H1 (cell line): ENCODE results near the gene RAD23B. TPM values are rescaled to one million over a fixed set of nuclear protein-coding genes. Genes with fewer than 3 reads are reported as not detected.

Source experiments
- CTCF ChIA-PET: fragments of 300-600 bp; sonication (Branson Sonifier 250); formaldehyde crosslinking; loops from one replicate; lab custom pipeline; 2021; ENCODE audit not compliant: partially characterized antibody; lab: Charles Lee
- POLR2A ChIA-PET: fragments of 300-600 bp; sonication (Branson Sonifier 250); formaldehyde crosslinking; loops from one replicate; lab custom pipeline; 2021; ENCODE audit warnings: inconsistent platforms; ENCODE audit not compliant: partially characterized antibody; lab: Charles Lee
- DNase-seq, 2 experiments: peaks; one replicate each; pipeline versions ENCODE4 v3.0.0 to v3.0.0-alpha.2; 2010 to 2022; ENCODE audit warnings: low spot score in 2 of 2, low read depth in 1 of 2, mixed read lengths in 1 of 2
- FAIRE-seq: peaks from 2 replicates; lab custom pipeline; 2011; peaks lifted over from hg19 to GRCh38; lab: Jason Lieb, UNC
- H2AFZ ChIP-seq: 2 replicates; pipeline ENCODE4 v1.8.1; 2012; ENCODE audit warnings: low read length, inconsistent platforms
- H2AK5ac ChIP-seq: 2 replicates; pipeline ENCODE4 v1.6.1; 2013; ENCODE audit warnings: low read depth, low read length
- H2BK120ac ChIP-seq: replicated peaks from 2 replicates; pipeline ENCODE3; 2013; ENCODE audit warnings: low read depth, low read length, inconsistent platforms
- H2BK12ac ChIP-seq: 2 replicates; pipeline ENCODE4 v1.6.1; 2013; ENCODE audit warnings: low read depth, low read length
- H2BK15ac ChIP-seq: 2 replicates; pipeline ENCODE4 v1.6.1; 2013; ENCODE audit warnings: low read length
- H2BK20ac ChIP-seq: 2 replicates; pipeline ENCODE4 v1.6.1; 2013; ENCODE audit warnings: low read length
- H2BK5ac ChIP-seq: 2 replicates; pipeline ENCODE4 v1.6.1; 2013; ENCODE audit warnings: low read depth, low read length
- H3K14ac ChIP-seq: 2 replicates; pipeline ENCODE4 v1.6.1; 2013; ENCODE audit warnings: inconsistent platforms; ENCODE audit not compliant: insufficient read length
- H3K18ac ChIP-seq: 2 replicates; pipeline ENCODE4 v1.6.1; 2013; ENCODE audit warnings: low read length; ENCODE audit errors: extremely low read depth
- H3K23ac ChIP-seq: 2 replicates; pipeline ENCODE4 v1.6.1; 2013; ENCODE audit warnings: inconsistent platforms; ENCODE audit not compliant: insufficient read length
- H3K23me2 ChIP-seq: 2 replicates; pipeline ENCODE4 v1.6.1; 2013; ENCODE audit warnings: low read depth, low read length
- H3K27ac ChIP-seq: 2 replicates; pipeline ENCODE4 v1.6.1; 2011; ENCODE audit warnings: low read depth, low read length, inconsistent platforms
- H3K27me3 ChIP-seq, 4 experiments: replicated peaks in 1 of 4; 1 replicate in 1 of 4; 2 replicates in 3 of 4; pipeline versions ENCODE4 v1.6.1 to v1.8.1; 2011 to 2013; ENCODE audit warnings: low read length in 3 of 4, mild to moderate bottlenecking in 3 of 4, inconsistent platforms in 2 of 4, mixed read lengths in 2 of 4, moderate library complexity in 1 of 4; ENCODE audit not compliant: control insufficient read depth in 3 of 4, insufficient read depth in 3 of 4; ENCODE audit errors: extremely low read depth in 1 of 4
- H3K36me3 ChIP-seq, 4 experiments: 2 replicates each; pipeline versions ENCODE4 v1.6.1 to v1.8.1; 2011 to 2013; ENCODE audit warnings: mild to moderate bottlenecking in 4 of 4, low read length in 3 of 4, moderate library complexity in 2 of 4, control low read depth in 1 of 4, inconsistent platforms in 1 of 4; ENCODE audit not compliant: insufficient read depth in 4 of 4, control insufficient read depth in 2 of 4
- H3K4ac ChIP-seq: replicated peaks from 2 replicates; pipeline ENCODE3; 2013; ENCODE audit warnings: low read length, low read depth, mixed read lengths, inconsistent platforms; ENCODE audit not compliant: insufficient read length
- H3K4me1 ChIP-seq, 4 experiments: replicated peaks in 1 of 4; 1 replicate in 1 of 4; 2 replicates in 3 of 4; pipeline versions ENCODE4 v1.6.1 to v1.8.1; 2011 to 2013; ENCODE audit warnings: low read length in 3 of 4, inconsistent platforms in 2 of 4, mixed read lengths in 1 of 4; ENCODE audit not compliant: insufficient read depth in 4 of 4, control insufficient read depth in 3 of 4
- H3K4me2 ChIP-seq, 2 experiments: 2 replicates each; pipeline versions ENCODE4 v1.6.1 to v1.8.1; 2011 to 2013; ENCODE audit warnings: low read depth in 2 of 2, low read length in 2 of 2, control low read depth in 1 of 2, inconsistent platforms in 1 of 2, mild to moderate bottlenecking in 1 of 2; ENCODE audit not compliant: insufficient read depth in 1 of 2
- H3K4me3 ChIP-seq, 4 experiments: fragments of 200-600, 300-600 bp in 1 of 4; sonication (generic), shearing (Covaris generic), sonication (Bioruptor Twin) in 1 of 4; 2 replicates each; pipeline versions ENCODE4 v1.5.1 to v1.8.1; 2011 to 2016; ENCODE audit warnings: low read length in 4 of 4, low read depth in 3 of 4, control low read depth in 2 of 4, inconsistent platforms in 2 of 4, mild to moderate bottlenecking in 2 of 4, mixed read lengths in 1 of 4, moderate library complexity in 1 of 4; ENCODE audit not compliant: insufficient read depth in 2 of 4; ENCODE audit errors: extremely low read depth in 1 of 4
- H3K56ac ChIP-seq: replicated peaks from 2 replicates; pipeline ENCODE3; 2013; ENCODE audit warnings: low read depth, mild to moderate bottlenecking, mixed read lengths, low read length, inconsistent platforms; ENCODE audit not compliant: insufficient read length
- H3K79me1 ChIP-seq: 2 replicates; pipeline ENCODE4 v1.6.1; 2013; ENCODE audit warnings: low read depth, low read length, control low read depth
- H3K79me2 ChIP-seq, 2 experiments: 2 replicates each; pipeline versions ENCODE4 v1.6.1 to v1.8.1; 2012 to 2013; ENCODE audit warnings: low read length in 2 of 2, mild to moderate bottlenecking in 2 of 2, inconsistent platforms in 1 of 2; ENCODE audit not compliant: insufficient read depth in 2 of 2, control insufficient read depth in 1 of 2
- H3K9ac ChIP-seq, 4 experiments: replicated peaks in 1 of 4; 1 replicate in 1 of 4; 2 replicates in 3 of 4; pipeline versions ENCODE4 v1.6.1 to v1.8.1; 2011 to 2013; ENCODE audit warnings: low read depth in 3 of 4, low read length in 3 of 4, control low read depth in 2 of 4, mild to moderate bottlenecking in 2 of 4, moderate library complexity in 2 of 4, inconsistent platforms in 1 of 4; ENCODE audit errors: extremely low read depth in 1 of 4
- H3K9me3 ChIP-seq, 2 experiments: 2 replicates each; pipeline versions ENCODE4 v1.6.1 to v1.8.1; 2012 to 2013; ENCODE audit warnings: mild to moderate bottlenecking in 2 of 2, moderate library complexity in 2 of 2, control low read depth in 1 of 2, inconsistent platforms in 1 of 2, low read depth in 1 of 2, low read length in 1 of 2, mixed read lengths in 1 of 2; ENCODE audit not compliant: insufficient read depth in 2 of 2
- H4K20me1 ChIP-seq, 2 experiments: replicated peaks in 1 of 2; 2 replicates each; pipeline versions ENCODE3 to v1.8.1; 2011 to 2013; ENCODE audit warnings: inconsistent platforms in 2 of 2, low read length in 2 of 2, mild to moderate bottlenecking in 1 of 2; ENCODE audit not compliant: insufficient read depth in 2 of 2, control insufficient read depth in 1 of 2
- H4K5ac ChIP-seq: 2 replicates; pipeline ENCODE4 v1.6.1; 2013; ENCODE audit warnings: low read length, low read depth, mixed read lengths, inconsistent platforms; ENCODE audit not compliant: insufficient read length
- H4K8ac ChIP-seq: 2 replicates; pipeline ENCODE4 v1.8.0; 2013; ENCODE audit warnings: mild to moderate bottlenecking, moderate library complexity, low read length, inconsistent platforms; ENCODE audit not compliant: insufficient read depth; ENCODE audit errors: extremely low read depth
- H4K91ac ChIP-seq: replicated peaks from 2 replicates; pipeline ENCODE3; 2013; ENCODE audit warnings: low read length, mixed read lengths, inconsistent platforms; ENCODE audit not compliant: insufficient read length
- NANOG ChIP-seq: IDR thresholded peaks from 2 replicates; pipeline ENCODE4 v1.6.1; 2011; ENCODE audit warnings: low read length, low read depth, mild to moderate bottlenecking, inconsistent platforms; ENCODE audit not compliant: insufficient read depth, poor library complexity, severe bottlenecking
- WGBS, 2 experiments: shearing (Covaris generic) in 1 of 2; methylation state at CpG; one replicate each; pipeline versions ENCODE4 v1.1.6 to v1.1.7; 2013 to 2015; ENCODE audit warnings: low lambda C conversion rate in 2 of 2, mixed read lengths in 2 of 2, inconsistent platforms in 1 of 2, low coverage in 1 of 2, missing lambda C conversion rate in 1 of 2; ENCODE audit not compliant: insufficient replicate concordance in 2 of 2, insufficient coverage in 1 of 2, insufficient read length in 1 of 2; ENCODE audit errors: extremely low coverage in 1 of 2, missing lambda C conversion rate in 1 of 2; 5-methylcytosine and 5-hydroxymethylcytosine counted together
- polyA plus RNA-seq, 7 experiments: library from polyadenylated mRNA; depleted of rRNA in 3 of 7; stranded (reverse) in 5 of 7; unstranded in 2 of 7; fragments of >200 nt in 5 of 7; fragments of 200-250 nt in 2 of 7; gene quantifications; 1 replicate in 5 of 7; 2 replicates in 1 of 7; 4 replicates in 1 of 7; pipeline versions ENCODE4 v1.2.1 to v1.2.3, GENCODE V29; 2011 to 2013; ENCODE audit warnings: missing spikeins in 2 of 7, mixed read lengths in 2 of 7
- total RNA-seq: library from RNA; stranded (reverse); fragmentation: NEBNext Ultra II Directional; extraction: Animal tissue kit (Norgen Biotek cat#: 25700); gene quantifications from 2 replicates; pipeline ENCODE4 v1.2.1, GENCODE V29; 2021

Gene RAD23B
- total and polyA plus RNA-seq, 2 of the 8 experiments (the other 6 are each of a cell fraction or from before 2014, with no cell fraction given) = 97.1 to 165 TPM

- 87% methylated on average over 5 of the region's 6 CpGs; no CpG with 5 or more reads in 1 of the 2 experiments for WGBS, 2 experiments
- no peak overlapping the region for H4K8ac ChIP-seq
- H4K20me1 ChIP-seq = peaks cover 0 to under 1% of the 10 kb centered on the region in 2 experiments
- H3K27ac ChIP-seq = no peak overlapping the region
- no peak overlapping the region for H2BK120ac ChIP-seq
- no peak for DNase-seq
- no peak overlapping the region for H2BK12ac ChIP-seq
- no peak overlapping the region for H2BK5ac ChIP-seq
- no peak overlapping the region for H2BK20ac ChIP-seq
- no peak overlapping the region for H2AFZ ChIP-seq
- H3K9me3 ChIP-seq = no peaks in the 10 kb centered on the region
- no peaks in the 10 kb centered on the region for H3K27me3 ChIP-seq
- H3K4ac ChIP-seq = no peak overlapping the region
- no peak overlapping the region for H3K4me2 ChIP-seq
- no peak for FAIRE-seq
- POLR2A ChIA-PET = interaction anchor here (2.7 kb wide), 1 partner anchor 59 kb away, joined by 10 read pairs; the partner anchor contains the start of gene RAD23B
- no peaks in the 10 kb centered on the region for H3K79me2 ChIP-seq
- no peak for TF ChIP-seq NANOG
- H3K9ac ChIP-seq = no peak overlapping the region
- no peak overlapping the region for H3K56ac ChIP-seq
- no peak overlapping the region for H3K18ac ChIP-seq
- H4K5ac ChIP-seq = no peak overlapping the region
- H3K23me2 ChIP-seq = no peaks in the 10 kb centered on the region
- H3K23ac ChIP-seq = no peak overlapping the region
- no peak overlapping the region for H3K4me3 ChIP-seq
- peaks cover 0 to 8% (median 0%) of the 10 kb centered on the region in 4 experiments; a peak in 1 of 8 replicates for H3K36me3 ChIP-seq
- no peak overlapping the region for H2AK5ac ChIP-seq
- no peaks in the 10 kb centered on the region for H3K79me1 ChIP-seq
- no peak overlapping the region for H2BK15ac ChIP-seq
- peaks cover 0 to 2% (median 0%) of the 10 kb centered on the region in 4 experiments; a peak in 2 of 7 replicates for H3K4me1 ChIP-seq
- H4K91ac ChIP-seq = no peak overlapping the region
- H3K14ac ChIP-seq = no peak overlapping the region
- CTCF ChIA-PET = interaction anchor here (1.2 to 3.1 kb wide), 11 partner anchors 7 to 132 kb away, joined by 3 to 22 read pairs (median 10); no protein-coding TSS in a partner anchor
These were observed 59.5 kb downstream of the RAD23B start for GRCh38 chr9:107342476-107343161.
